Gastrocnemius medialis (tissue), 4 donors: ENCODE measurements around the gene CENPS. TPM values are rescaled to one million over a fixed set of nuclear protein-coding genes. Genes with fewer than 3 reads are reported as not detected.
"Not testable (repeated sequence)": the region's sequence is repeated elsewhere in the genome, so short reads cannot be mapped to it uniquely, and the experiment has no call there.

ENCODE experiments used
- ATAC-seq, 2 donors: fragments of 150-250 bp; one replicate each; pipeline ENCODE4 v1.9.1; 2016
- DNase-seq, 2 donors: peaks; one replicate each; pipeline ENCODE4 v3.0.0-alpha.2; 2019
- H3K27ac ChIP-seq, 4 donors: fragments of 200-600 bp; sonication (generic); 1 replicate in 1 of 4; 2 replicates in 3 of 4; pipeline ENCODE4 v1.5.1; 2016 to 2018; ENCODE audit warnings: mild to moderate bottlenecking in 2 of 4, moderate library complexity in 1 of 4
- H3K27me3 ChIP-seq, 3 donors: fragments of 200-600 bp; sonication (generic) in 2 of 3; 1 replicate in 1 of 3; 2 replicates in 2 of 3; pipeline versions ENCODE4 v1.5.1 to v1.6.0; 2016 to 2019; ENCODE audit warnings: mild to moderate bottlenecking in 1 of 3, moderate library complexity in 1 of 3
- H3K36me3 ChIP-seq, 2 donors: fragments of 200-600 bp; sonication (generic) in 1 of 2; one replicate each; pipeline ENCODE4 v1.5.1; 2017 to 2018
- H3K4me1 ChIP-seq, 2 donors: fragments of 200-600 bp; sonication (generic) in 1 of 2; one replicate each; pipeline ENCODE4 v1.5.1; 2016 to 2017; ENCODE audit warnings: mild to moderate bottlenecking in 2 of 2
- H3K4me3 ChIP-seq, 4 donors: fragments of 200-600 bp; sonication (generic) in 3 of 4; 1 replicate in 1 of 4; 2 replicates in 3 of 4; pipeline ENCODE4 v1.5.1; 2016 to 2019; ENCODE audit warnings: mild to moderate bottlenecking in 2 of 4
- H3K9me3 ChIP-seq, 3 donors: fragments of 200-600 bp; sonication (generic) in 2 of 3; 1 replicate in 1 of 3; 2 replicates in 2 of 3; pipeline ENCODE4 v1.5.1; 2016 to 2019
- CTCF ChIP-seq, 5 experiments: fragments of 450-650 bp in 3 of 5; fragments of 200-600 bp in 2 of 5; sonication (generic) in 2 of 5; IDR thresholded peaks in 4 of 5; conservative IDR thresholded peaks in 1 of 5; 1 replicate in 4 of 5; 2 replicates in 1 of 5; pipeline ENCODE4 v1.5.1; 2016 to 2019; ENCODE audit warnings: antibody characterized with exemption in 5 of 5, mild to moderate bottlenecking in 3 of 5, moderate library complexity in 3 of 5
- POLR2A ChIP-seq, 2 donors: fragments of 450-650 bp; IDR thresholded peaks; one replicate each; pipeline ENCODE4 v1.6.1; 2017; ENCODE audit warnings: antibody characterized with exemption in 2 of 2, mild to moderate bottlenecking in 2 of 2, moderate library complexity in 2 of 2
- in situ Hi-C, 4 donors: fragments of 200-750 bp; cut with MboI; loops; one replicate each; pipeline versions ENCODE4 v1.15.0 to v1.8.0; 2017; ENCODE audit warnings: low sequenced_read_pairs in 4 of 4
- intact Hi-C: fragments of 100-400 bp; cut with DNase I; formaldehyde crosslinking; loops from one replicate; pipeline ENCODE4 v1.15.1; 2023; ENCODE audit warnings: low total_unique reads
- total RNA-seq, 4 donors: library from RNA; depleted of rRNA; stranded (reverse); fragments of >200 nt; gene quantifications; one replicate each; pipeline versions ENCODE4 v1.1.0 to v1.2.3, GENCODE V29; 2016

CENPS gene
- total RNA-seq, 4 donors from 2014 or later = 0.42 to 3.8 (median 2.9) TPM

GRCh38 chr1:10471411-10472219 lies 41.4 kb downstream of the CENPS start:
- Histone ChIP-seq H3K9me3 (no peaks in the 10 kb centered on the region), H3K36me3 (peaks cover 0 to 26% of the 10 kb centered on the region in 2 donors), H3K4me1 (peaks cover 28 to 29% of the 10 kb centered on the region in 2 donors), H3K27me3 (no peaks in the 10 kb centered on the region), H3K4me3 (peak overlapping the region; percentile 75 to 96 (median 87)), H3K27ac (peak overlapping the region; percentile 65 to 84 (median 78))
- peak; percentile 1 to 2 for ATAC-seq
- in situ Hi-C loops = no loop called here
- intact Hi-C loops = loop anchor here (2.0 kb wide), 1 partner anchor 41 kb away; the partner anchor contains the start of gene CENPS
- DNase-seq = no peak
- TF ChIP-seq CTCF (IDR thresholded peaks at IDR 0.05 in 4 of 5, conservative IDR thresholded peaks at IDR 0.05 in 1 of 5) (no peak), POLR2A (IDR thresholded peaks at IDR 0.05) (no peak)

- H3K27me3 ChIP-seq = no peaks in the 10 kb centered on the region
- peak within 1 kb of the TSS; percentile 75 to 96 (median 87) for H3K4me3 ChIP-seq
- peak within 1 kb of the TSS; percentile 65 to 84 (median 78) for H3K27ac ChIP-seq
- H3K9me3 ChIP-seq = no peaks in the 10 kb centered on the region
- ATAC-seq (peak; percentile 95), DNase-seq (peak; percentile 91 to 92)
- intact Hi-C loops (loop anchor here (2.0 kb wide), 1 partner anchor 42 kb away; the partner anchor contains the start of gene CENPS), in situ Hi-C loops (no loop called here)
- peaks cover 30 to 31% of the 10 kb centered on the region in 2 donors for H3K4me1 ChIP-seq
- peaks cover 0 to 17% of the 10 kb centered on the region in 2 donors for H3K36me3 ChIP-seq
- TF ChIP-seq POLR2A (IDR thresholded peaks at IDR 0.05) = peak; percentile 61 to 62
- no peak for TF ChIP-seq CTCF (IDR thresholded peaks at IDR 0.05 in 4 of 5, conservative IDR thresholded peaks at IDR 0.05 in 1 of 5)
Measured at GRCh38 chr1:10472220-10473144, 42.2 kb downstream of the CENPS start, which contains the start of gene DFFA. DFFA (minus strand) TSS chr1:10472529; CDS start chr1:10472458, 71 bp downstream.

- no peaks in the 10 kb centered on the region for H3K9me3 ChIP-seq
- peaks cover 30 to 31% of the 10 kb centered on the region in 2 donors for H3K4me1 ChIP-seq
- ATAC-seq = no peak
- intact Hi-C loops = loop anchor here (2.0 kb wide), 1 partner anchor 42 kb away; the partner anchor contains the start of gene CENPS
- TF ChIP-seq CTCF (IDR thresholded peaks at IDR 0.05 in 4 of 5, conservative IDR thresholded peaks at IDR 0.05 in 1 of 5) (no peak), POLR2A (IDR thresholded peaks at IDR 0.05) (no peak)
- peak overlapping the region; percentile 65 to 84 (median 78) for H3K27ac ChIP-seq
- in situ Hi-C loops = no loop called here
- no peak for DNase-seq
- peaks cover 0 to 9% of the 10 kb centered on the region in 2 donors for H3K36me3 ChIP-seq
- H3K4me3 ChIP-seq = peak overlapping the region in 2 of 4 donors; percentile 91 to 96
- H3K27me3 ChIP-seq = no peaks in the 10 kb centered on the region
Measured at GRCh38 chr1:10473145-10473765, 43.0 kb downstream of the CENPS start.

GRCh38 chr1:10474309-10474612 lies 44.0 kb downstream of the CENPS start:
- Histone ChIP-seq H3K4me1 (peaks cover 30 to 31% of the 10 kb centered on the region in 2 donors), H3K27ac (peak overlapping the region; percentile 85 to 96 (median 92)), H3K4me3 (peak overlapping the region; percentile 77 to 100 (median 84))
- intact Hi-C loops = loop anchor here (2.0 kb wide), 1 partner anchor 75 kb away; the partner anchor contains the start of gene PGD
- DNase-seq, H3K27me3 ChIP-seq, H3K36me3 ChIP-seq, in situ Hi-C loops, H3K9me3 ChIP-seq, ATAC-seq: not testable (repeated sequence)
